NCI-H2029 treated with DMSO at 0.1 percent for 48 hours (cell line): ENCODE measurements around the gene DLG1.
"Not testable (repeated sequence)": the region's sequence is repeated elsewhere in the genome, so short reads cannot be mapped to it uniquely, and the experiment has no call there.

ENCODE experiments used
- DNase-seq: peaks from one replicate; lab custom pipeline; 2025; lab: John Stamatoyannopoulos, UW

DLG1 gene

DNA sequence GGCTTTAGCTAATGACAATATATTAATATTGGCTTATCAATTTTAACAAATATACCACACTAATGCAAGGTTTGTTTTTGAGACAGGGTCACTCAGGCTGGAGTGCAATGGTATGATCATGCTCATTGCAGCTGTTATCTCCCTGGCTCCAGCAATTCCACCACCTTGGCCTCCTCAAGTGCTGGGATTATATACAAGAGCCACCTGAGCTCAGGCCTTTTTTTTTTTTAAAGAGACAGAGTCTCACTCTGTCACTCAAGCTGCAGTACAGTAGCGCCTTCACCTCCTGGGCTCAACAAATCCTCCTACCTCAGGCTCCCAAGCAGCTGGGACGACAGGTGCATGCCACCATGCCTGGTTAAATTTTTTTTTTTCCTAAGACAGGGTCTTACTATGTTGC lies 11.7 kb downstream of the DLG1 start:
- DNase-seq: no peak

DNA sequence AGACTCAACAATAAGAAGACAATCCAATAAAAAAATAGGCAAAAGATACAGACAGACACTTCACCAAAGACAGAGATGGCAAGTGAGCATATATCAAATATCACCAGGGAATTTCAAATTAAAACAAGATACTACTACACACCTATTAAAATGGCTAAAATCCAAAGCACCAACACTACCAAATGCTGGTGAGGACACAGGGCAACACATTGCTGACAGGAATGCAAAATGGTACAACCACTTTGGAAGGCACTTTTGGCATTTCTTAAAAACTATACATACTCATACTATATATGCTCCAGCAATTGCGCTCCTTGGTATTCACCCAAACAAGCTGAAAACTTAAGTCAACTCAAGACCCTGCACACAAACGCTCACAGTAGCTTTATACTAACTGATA lies 12.9 kb downstream of the DLG1 start:
- DNase-seq: no peak

- no peak for DNase-seq
These were observed 15.4 kb downstream of the DLG1 start for GRCh38 chr3:197283045-197283444.

- no peak for DNase-seq
These were observed 16.6 kb downstream of the DLG1 start for GRCh38 chr3:197281849-197282248.

DNA sequence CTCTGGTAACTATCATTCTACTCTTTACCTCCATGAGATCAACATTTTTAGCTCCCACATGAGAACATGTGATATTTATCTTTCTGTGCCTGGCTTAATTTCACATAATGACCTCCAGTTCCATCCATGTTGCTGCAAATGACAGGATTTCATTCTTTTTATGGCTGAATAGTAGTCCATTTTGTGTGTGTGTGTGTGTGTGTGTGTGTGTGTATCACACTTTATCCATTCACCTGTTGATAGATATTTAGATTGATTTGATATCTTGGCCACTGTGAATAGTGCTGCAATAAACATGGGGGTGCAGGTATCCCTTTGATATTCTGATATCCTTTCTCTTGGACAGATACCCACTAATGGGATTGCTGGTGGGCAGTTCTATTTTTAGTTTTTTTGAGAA lies 18.3 kb downstream of the DLG1 start:
- DNase-seq: no peak

DNA sequence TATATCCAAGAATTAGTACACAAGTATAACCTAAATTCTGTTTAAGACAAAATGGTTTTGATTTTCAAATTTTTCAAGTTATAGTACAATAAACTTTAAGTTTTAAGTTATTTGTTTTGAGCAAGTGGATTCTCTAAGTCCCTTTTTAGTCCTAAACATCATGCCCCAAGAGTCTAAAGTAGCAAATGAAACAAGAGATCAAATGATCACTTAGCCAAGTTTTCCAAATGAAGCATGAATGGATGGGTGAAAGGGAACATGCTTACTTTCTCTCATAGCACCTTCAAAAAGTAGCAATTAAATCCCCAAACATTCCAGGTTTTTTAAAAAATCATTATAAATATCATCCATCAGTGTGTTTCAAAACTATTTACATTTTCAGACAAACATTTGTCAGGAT lies 19.5 kb downstream of the DLG1 start:
- DNase-seq: no peak

DNA sequence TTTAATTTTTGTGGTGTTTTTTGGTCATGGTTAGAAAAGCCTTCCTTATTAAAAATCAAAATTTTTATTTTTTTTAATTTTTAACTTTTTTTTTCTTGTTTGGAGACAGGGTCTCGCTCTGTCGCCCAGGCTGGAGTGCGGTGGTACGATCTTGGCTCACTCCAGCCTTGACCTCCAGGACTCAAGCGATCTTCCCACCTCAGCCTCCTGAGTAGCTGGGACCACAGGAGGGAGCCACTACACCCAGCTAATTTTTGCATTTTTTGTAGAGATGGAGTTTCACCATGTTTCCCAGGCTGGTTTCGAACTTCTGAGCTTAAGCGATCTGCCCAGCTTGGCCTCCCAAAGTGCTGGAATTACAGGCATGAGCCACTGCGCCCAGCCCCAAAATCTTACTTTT lies 21.6 kb downstream of the DLG1 start:
- DNase-seq: not testable (repeated sequence)

DNA sequence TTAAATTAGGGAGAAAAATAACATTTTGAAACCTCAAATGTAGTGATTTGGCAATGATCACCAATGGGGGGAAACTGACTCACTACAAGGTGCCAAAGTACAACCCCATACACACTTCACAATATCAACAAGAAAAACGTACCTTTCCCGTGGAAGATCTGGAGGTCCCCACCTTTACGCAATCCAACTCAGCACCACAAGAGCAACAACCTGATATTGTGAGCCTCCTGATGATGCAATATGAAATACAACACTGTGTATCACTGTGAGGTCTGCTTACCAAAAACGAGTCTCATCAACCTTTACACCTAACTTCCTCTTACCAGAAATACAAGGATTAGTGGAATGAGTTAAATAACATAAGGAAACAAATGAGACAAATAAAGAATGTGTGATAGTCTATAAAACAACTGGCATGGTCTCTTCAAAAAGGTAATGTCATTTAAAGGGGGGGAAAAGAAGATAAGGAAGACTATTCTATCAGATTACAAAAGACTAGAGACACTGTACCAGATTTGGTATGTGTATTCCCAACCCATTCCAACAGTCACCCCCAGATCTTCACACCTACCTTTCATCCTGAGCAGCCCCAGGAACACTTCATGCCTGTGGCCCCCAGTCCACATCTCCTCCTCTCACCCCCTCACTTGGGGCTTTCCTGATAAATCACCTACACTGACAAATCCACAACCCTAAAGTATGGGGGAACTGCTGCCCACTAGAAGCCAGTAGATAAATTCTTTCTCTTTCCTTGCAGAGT lies 27.7 kb downstream of the DLG1 start:
- DNase-seq: no peak

DNA sequence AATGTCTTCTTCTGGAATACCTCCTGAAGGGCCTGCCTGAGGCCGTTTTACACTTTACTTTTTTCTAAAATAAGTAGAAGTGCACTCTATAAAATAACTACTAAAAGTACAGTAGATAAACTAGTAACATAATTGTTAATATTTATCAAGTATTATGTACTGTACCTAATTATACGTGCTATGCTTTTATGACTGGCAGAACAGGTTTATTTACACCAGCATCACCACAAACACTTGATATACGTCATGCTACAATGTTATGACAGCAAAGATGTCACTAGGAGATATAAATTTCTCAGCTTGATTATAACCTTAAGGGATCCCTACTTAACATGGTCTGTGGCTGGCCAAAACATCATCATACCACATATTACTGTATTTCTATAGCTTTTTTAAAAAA lies 29.4 kb downstream of the DLG1 start:
- no peak for DNase-seq

DNA sequence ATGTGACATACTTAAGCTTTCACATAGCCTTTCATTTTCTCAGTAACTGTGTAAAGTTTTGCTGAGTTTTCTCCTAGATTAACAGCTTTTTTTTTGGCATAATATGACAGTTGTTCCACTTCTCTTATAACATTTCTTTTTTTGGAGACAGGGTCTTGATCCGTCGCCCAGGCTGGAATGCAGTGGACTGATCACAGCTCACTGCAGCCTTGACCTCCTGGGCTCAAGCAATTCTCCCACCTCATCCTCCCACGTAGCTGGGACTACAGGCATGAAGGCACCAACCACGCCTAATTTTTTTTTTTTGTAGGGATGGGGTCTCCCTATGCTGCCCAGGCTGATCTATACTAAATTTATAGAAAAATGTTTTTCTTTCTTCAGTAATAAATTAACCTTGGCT lies 30.1 kb downstream of the DLG1 start:
- DNase-seq: no peak

- DNase-seq: no peak
These were observed 32.1 kb downstream of the DLG1 start for GRCh38 chr3:197266331-197266730.

- no peak for DNase-seq
These were observed 35.7 kb downstream of the DLG1 start for GRCh38 chr3:197262709-197263108.

DNA sequence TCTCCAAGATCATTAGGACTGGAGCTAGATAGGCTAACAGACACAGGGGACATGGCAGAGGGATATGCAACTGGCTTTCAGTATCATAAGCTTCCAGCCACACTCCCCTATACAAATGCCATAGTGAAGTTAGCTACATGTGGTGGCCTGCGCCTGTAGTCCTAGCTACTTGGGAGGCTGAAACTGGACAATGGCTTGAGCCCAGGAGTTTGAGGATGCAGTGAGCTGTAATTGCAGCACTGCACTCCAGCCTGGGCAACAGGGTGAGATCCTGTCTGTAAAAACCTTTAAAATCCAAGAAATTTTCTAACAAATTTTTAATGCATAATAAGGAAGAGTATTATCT lies 37.3 kb downstream of the DLG1 start:
- no peak for DNase-seq

DNA sequence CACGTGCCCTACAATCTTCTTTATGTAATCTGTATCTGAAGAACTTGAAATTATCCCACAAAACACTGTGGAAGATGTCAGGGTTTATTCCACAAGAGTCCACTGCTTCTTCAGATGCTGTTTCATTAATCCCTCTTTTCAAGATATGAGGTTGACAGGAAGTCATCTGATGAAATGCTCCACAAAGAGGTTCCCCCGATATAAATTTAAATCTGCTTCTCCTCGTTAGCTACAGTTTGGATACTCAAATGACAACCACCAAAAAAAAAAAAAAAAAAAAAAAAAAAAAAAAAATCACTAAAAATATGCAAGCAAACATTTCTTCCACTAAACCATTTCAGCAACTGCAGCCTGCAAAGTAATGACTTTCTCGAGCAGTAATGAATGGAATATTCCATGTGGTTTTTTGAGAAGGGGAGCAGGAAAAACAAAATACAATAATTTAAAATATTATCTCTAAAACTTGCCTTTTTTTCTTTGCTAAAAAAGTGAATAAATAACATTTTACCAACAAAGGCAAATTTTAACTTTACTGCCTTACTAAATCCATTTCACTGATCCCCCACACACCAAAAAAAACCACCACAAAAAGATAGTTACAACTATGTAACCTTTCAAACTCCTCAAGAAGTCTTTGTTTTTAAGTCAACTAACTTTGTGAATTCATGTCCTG lies 37.8 kb downstream of the DLG1 start:
- DNase-seq: no peak

DNA sequence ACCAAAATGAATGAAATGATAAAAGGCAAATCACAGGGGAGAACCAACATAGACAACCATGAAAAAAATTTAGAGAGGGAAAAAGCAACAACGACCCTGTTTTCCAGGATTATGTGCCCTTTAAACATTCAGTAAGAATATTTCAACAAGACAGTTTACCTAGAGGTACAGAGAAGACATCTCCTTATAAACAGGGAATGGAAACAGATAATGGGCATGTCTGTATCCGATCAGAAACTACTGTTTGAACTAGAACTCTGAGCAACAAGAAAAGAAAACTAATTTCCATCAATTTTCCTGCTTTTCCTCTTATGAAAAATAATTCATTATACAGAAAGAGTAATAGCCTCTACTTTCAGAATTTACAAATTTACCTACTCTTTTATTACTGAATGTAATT lies 39.3 kb downstream of the DLG1 start:
- no peak for DNase-seq

DNA sequence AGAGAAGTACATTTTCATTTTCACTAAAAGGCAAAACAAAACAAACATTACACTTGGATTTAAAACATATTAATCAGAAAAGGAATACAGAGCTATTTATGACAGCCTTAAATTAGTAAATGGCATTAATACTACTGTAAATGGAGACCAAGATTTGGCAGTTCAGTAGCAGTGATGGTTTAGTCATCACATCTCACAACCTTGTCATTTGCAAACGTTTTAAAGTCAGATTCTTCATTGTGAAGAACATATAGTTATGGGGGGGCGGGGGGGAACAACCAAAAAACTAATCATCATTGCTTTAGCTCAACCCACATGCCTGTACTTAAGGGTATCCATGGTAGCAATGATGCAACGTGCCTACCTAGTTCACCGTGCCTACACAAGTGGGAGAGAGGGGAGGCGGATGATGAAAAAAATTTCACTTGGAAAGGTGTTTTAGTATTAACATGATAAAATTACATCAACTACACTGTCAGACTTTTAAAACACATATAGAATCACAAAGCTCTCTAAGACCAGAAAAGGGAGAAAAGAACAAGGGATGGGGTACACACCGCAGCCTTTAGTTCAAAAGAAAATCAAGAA lies 40.1 kb downstream of the DLG1 start:
- no peak for DNase-seq

DNA sequence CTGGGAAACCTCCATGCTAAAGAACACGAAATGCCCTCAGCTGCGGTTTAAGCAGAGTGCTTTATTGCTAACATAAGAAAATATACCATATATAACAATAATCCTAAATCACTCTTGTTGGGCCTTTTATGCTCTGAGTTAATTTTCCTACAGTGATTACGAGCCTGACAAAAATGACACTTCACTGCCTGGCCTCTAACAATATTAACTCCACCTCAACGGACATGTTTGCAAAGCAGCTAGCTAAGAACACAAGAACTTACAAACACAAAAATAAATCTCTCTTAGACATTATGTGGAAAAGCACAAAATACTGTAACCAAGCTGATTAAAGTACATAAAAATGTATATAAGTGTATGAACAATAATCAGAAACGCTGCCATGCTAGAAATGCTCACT lies 40.7 kb downstream of the DLG1 start:
- no peak for DNase-seq

DNA sequence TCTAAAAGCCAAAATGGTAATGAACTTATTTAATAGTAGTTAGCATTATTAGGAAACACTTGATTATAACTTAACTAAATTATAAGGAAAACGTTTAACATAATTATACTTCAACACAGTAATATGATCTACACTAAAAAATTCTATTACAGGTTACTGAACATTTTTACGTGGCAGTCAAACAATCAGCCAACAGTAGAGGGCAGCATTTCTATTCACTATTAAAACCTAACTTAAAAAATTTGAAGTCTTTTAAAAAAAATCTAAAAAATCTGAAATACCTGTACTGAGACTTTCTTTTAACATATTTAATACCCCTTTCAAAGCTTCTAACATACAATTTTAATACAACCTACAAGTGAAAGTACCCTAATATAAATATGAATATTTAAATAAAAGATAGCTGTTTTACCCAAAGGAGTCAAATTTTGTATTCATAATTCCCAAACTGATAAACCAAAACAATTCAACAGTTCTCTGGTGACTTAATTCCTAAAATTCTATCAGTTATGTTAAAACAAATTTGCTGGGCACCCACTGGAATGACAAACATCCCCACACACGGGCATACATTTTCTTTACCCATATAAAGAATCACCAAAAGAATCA lies 41.5 kb downstream of the DLG1 start:
- peak; percentile 26 for DNase-seq

DNA sequence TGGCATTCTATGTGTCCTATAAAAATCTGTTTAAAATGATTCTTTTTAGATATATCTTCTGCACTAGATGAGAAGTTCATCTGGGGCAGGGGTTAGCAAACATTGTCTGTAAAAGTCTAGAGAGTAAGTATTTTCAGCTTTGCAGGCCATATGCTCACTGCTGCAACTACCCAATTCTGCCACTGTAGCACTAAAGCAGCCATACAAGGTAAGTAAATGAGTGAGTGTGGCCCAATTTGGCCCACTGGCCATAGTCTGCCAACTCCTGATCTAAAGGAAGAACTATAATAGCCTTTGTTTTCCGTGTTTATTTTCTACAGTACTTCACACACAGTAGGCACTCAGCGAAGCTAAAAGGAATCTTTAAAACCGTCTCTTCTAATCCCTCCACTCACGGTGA lies 42.3 kb downstream of the DLG1 start:
- DNase-seq: no peak

GRCh38 chr3:197253238-197253947 lies 45.0 kb downstream of the DLG1 start:
- no peak for DNase-seq

DNA sequence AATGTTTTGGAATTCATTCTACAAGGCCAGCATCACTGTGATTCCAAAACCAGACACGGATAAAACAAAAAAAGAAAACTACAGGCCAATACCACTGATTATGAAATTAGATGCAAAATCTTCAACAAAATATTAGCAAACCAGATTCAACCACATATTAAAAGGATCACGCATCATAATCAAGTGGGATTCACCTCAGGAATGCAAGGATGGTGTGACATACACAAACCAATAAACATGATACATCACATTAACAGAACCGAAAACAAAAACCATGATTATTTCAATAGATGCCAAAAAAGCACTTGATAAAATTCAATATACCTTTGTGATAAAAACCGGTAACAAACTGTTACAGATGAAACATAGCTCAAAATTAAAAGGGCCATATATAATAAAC lies 48.9 kb downstream of the DLG1 start:
- DNase-seq: no peak

DNA sequence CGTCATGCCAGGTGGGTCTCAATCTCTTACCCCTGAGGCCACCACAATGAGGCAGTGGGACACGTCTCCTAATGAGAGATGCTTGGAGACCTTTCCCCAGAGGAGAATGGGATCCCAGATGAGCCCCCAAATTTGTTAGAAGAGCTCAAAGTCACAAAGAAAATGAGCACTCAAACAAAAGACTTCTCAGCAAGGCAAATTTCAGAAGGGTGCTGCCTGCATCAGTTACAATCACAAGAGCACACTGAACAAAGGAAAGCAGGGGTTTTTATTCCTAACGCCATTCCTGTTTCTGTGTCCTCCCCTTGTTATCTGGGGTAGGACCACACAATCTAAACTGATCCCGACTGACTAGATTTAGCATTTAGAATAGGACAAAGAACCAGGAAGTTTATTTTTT lies 50.1 kb downstream of the DLG1 start:
- no peak for DNase-seq

GRCh38 chr3:197244751-197245150 lies 53.7 kb downstream of the DLG1 start:
- DNase-seq: no peak
